MM.1S (cell line): Measurements from ENCODE around the gene STMN3.
A peak's percentile ranks its signal among the peaks of the same experiment; 100 is the strongest.

Experiments
- DNase-seq: peaks from one replicate; pipeline ENCODE4 v3.0.0-alpha.2; 2015
- H2AFZ ChIP-seq: fragments of 300-600 bp; sonication (generic); 2 replicates; pipeline ENCODE4 v1.6.0; 2016; ENCODE audit warnings: antibody characterized with exemption, low read length
- H3F3A ChIP-seq: fragments of 300-600 bp; sonication (generic); 2 replicates; pipeline ENCODE4 v1.6.1; 2016; ENCODE audit warnings: mild to moderate bottlenecking, antibody characterized with exemption, low read length, moderate library complexity, mixed read lengths; ENCODE audit not compliant: insufficient read depth
- H3K27ac ChIP-seq: fragments of 300-600 bp; sonication (generic); 2 replicates; pipeline ENCODE4 v1.5.1; 2016; ENCODE audit warnings: mild to moderate bottlenecking, low read length
- H3K27me3 ChIP-seq: fragments of 300-600 bp; sonication (generic); replicated peaks from 2 replicates; pipeline ENCODE4 v1.6.0; 2016; ENCODE audit warnings: low read length; ENCODE audit not compliant: insufficient read depth
- H3K36me3 ChIP-seq: fragments of 300-600 bp; sonication (generic); replicated peaks from 2 replicates; pipeline ENCODE4 v1.6.1; 2016; ENCODE audit warnings: mild to moderate bottlenecking, low read length, mixed read lengths; ENCODE audit not compliant: insufficient read depth
- H3K4me1 ChIP-seq: fragments of 300-600 bp; sonication (generic); 2 replicates; pipeline ENCODE4 v1.6.1; 2016; ENCODE audit warnings: low read length, mixed read lengths
- H3K4me2 ChIP-seq: fragments of 300-600 bp; sonication (generic); 2 replicates; pipeline ENCODE4 v1.6.0; 2016; ENCODE audit warnings: low read depth, low read length
- H3K4me3 ChIP-seq: fragments of 300-600 bp; sonication (generic); 2 replicates; pipeline ENCODE4 v1.5.1; 2016; ENCODE audit warnings: low read length, mixed read lengths
- H3K79me2 ChIP-seq: fragments of 300-600 bp; sonication (generic); 2 replicates; pipeline ENCODE4 v1.6.1; 2016; ENCODE audit warnings: mixed run types, low read length, mixed read lengths
- H3K9ac ChIP-seq: fragments of 300-600 bp; sonication (generic); 2 replicates; pipeline ENCODE4 v1.6.1; 2016; ENCODE audit warnings: low read length, mixed read lengths
- H3K9me2 ChIP-seq: fragments of 300-600 bp; sonication (generic); replicated peaks from 2 replicates; pipeline ENCODE4 v1.6.1; 2016; ENCODE audit warnings: mild to moderate bottlenecking, low read length, mixed read lengths; ENCODE audit not compliant: insufficient read depth
- H3K9me3 ChIP-seq: fragments of 300-600 bp; sonication (generic); replicated peaks from 2 replicates; pipeline ENCODE4 v1.6.1; 2016; ENCODE audit warnings: mild to moderate bottlenecking, low read length, mixed read lengths; ENCODE audit not compliant: insufficient read depth
- H4K20me1 ChIP-seq: fragments of 300-600 bp; sonication (generic); 2 replicates; pipeline ENCODE4 v1.6.1; 2016; ENCODE audit warnings: mild to moderate bottlenecking, low read length, moderate library complexity, mixed read lengths; ENCODE audit not compliant: insufficient read depth
- EZH2 ChIP-seq: fragments of 300-600 bp; sonication (generic); optimal IDR thresholded peaks from 2 replicates; pipeline ENCODE3; 2017; ENCODE audit warnings: low read depth, mild to moderate bottlenecking, antibody characterized with exemption, low read length, mixed read lengths
- EZH2phosphoT487 ChIP-seq: fragments of 300-600 bp; sonication (generic); IDR thresholded peaks from 2 replicates; pipeline ENCODE4 v1.6.1; 2018; ENCODE audit warnings: antibody characterized with exemption, low read length
- TF ChIP-seq, protein P1 (sequence below): fragments of 300-600 bp; sonication (generic); IDR thresholded peaks from 2 replicates; pipeline ENCODE4 v1.5.1; 2016; ENCODE audit warnings: antibody characterized with exemption, low read length, mixed read lengths

STMN3 gene

DNA sequence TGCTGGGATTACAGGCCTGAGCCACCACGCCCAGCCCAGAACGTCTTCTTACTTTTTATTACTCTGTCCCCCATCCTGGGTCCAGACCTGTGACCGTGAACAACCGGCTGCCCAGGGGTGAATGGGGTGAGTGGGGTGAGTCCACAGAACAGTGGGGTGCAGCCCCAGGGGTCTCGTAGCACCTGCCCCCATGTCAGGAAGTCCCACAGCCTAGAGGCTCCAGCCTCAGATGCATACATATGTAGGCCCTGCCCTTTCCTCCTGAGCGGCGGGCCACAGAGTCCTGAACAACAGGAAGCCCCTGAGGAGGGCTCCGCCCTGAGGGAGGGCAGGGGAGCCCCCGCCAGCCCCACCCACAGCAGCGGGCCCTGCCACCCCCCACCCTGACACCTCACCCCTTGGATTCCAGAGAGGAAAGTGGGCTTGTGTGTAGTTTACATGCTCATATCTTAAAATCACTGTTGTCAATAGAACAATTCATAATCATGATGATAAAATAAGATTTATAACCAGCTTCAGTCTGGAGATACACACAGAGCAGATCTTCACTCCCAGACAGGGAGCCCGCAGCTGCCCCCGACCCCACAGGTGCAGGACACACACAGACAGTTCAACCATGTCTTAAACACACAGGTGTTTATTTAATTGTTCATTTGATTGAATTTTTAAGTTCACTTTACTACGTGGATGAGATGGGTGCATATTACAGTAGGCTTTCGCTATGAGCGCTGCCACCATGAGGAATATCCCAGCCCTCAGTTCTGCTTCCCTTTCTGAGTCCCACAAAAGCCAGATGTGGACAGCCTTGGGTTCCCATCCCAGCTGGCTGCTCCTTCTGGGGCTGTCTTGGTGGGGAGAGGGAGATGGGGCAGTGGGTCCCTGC lies 13.9 kb downstream of the STMN3 start:
- Histone ChIP-seq H3K27me3 (no peaks in the 10 kb centered on the region; the same call in 1 of the 2 replicates), H3K9ac (no peak overlapping the region), H4K20me1 (no peaks in the 10 kb centered on the region), H3K4me1 (peaks cover 5% of the 10 kb centered on the region; the same call in 1 of the 2 replicates), H3K9me3 (no peaks in the 10 kb centered on the region), H3K79me2 (no peaks in the 10 kb centered on the region), H3F3A (peaks cover 10% of the 10 kb centered on the region; the same call in 1 of the 2 replicates), H3K27ac (no peak overlapping the region), H2AFZ (no peak overlapping the region), H3K4me2 (no peak overlapping the region), H3K9me2 (no peaks in the 10 kb centered on the region), H3K36me3 (no peaks in the 10 kb centered on the region), H3K4me3 (no peak overlapping the region)
- TF ChIP-seq EZH2phosphoT487 (no peak), EZH2 (no peak)
- TF ChIP-seq, protein P1, sequence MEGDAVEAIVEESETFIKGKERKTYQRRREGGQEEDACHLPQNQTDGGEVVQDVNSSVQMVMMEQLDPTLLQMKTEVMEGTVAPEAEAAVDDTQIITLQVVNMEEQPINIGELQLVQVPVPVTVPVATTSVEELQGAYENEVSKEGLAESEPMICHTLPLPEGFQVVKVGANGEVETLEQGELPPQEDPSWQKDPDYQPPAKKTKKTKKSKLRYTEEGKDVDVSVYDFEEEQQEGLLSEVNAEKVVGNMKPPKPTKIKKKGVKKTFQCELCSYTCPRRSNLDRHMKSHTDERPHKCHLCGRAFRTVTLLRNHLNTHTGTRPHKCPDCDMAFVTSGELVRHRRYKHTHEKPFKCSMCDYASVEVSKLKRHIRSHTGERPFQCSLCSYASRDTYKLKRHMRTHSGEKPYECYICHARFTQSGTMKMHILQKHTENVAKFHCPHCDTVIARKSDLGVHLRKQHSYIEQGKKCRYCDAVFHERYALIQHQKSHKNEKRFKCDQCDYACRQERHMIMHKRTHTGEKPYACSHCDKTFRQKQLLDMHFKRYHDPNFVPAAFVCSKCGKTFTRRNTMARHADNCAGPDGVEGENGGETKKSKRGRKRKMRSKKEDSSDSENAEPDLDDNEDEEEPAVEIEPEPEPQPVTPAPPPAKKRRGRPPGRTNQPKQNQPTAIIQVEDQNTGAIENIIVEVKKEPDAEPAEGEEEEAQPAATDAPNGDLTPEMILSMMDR = no peak
- DNase-seq = no peak

DNA sequence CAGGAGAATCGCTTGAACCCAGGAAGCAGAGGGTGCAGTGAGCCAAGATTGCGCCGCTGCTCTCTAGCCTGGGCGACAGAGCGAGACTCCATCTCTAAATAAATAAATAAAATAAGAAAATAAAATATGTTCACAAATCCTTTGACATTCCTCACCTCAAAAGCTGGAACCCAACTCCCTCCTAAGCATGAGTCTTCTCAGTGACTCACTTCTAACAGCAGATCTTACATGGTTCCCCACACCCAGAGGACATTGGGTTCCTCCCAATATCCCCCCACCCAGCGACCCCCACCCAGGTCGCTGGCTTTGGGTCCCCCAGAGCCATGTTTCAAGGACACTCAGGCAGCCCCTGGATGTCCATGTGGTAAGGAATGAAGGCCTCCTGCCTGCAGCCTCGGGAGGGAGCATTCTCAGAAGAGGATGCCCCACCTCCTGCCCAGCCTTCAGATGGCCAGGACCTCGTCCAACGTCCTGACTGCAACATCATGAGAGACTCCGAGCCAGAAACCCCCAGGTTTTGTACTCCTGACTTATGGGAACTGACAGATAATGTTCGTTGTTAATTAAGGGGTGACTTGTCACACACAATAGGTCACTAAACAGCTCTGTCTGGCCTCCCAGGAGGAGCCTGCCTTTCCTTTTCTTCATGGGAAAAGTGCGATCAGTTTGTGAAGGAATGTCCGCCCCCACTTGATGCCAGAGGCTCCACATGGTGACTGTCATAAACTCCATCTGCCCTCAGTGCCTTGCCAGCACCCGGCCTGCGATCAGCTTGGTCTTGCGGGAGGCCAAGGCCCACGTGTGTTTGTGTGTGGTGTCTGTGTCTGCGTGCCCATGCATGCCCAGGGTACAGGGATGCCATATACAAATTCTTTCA lies 16.2 kb downstream of the STMN3 start:
- H3F3A ChIP-seq = peaks cover 4% of the 10 kb centered on the region; the same call in 1 of the 2 replicates
- no peak overlapping the region for H2AFZ ChIP-seq
- no peak overlapping the region for H3K4me3 ChIP-seq
- no peaks in the 10 kb centered on the region for H3K9me2 ChIP-seq
- H3K4me2 ChIP-seq = no peak overlapping the region
- no peaks in the 10 kb centered on the region for H4K20me1 ChIP-seq
- no peak for TF ChIP-seq EZH2phosphoT487
- TF ChIP-seq, protein P1 = no peak
- no peak for TF ChIP-seq EZH2
- no peak for DNase-seq
- no peaks in the 10 kb centered on the region for H3K36me3 ChIP-seq
- H3K79me2 ChIP-seq = no peaks in the 10 kb centered on the region
- H3K9ac ChIP-seq = no peak overlapping the region
- no peak overlapping the region for H3K27ac ChIP-seq
- H3K9me3 ChIP-seq = no peaks in the 10 kb centered on the region
- H3K4me1 ChIP-seq = no peaks in the 10 kb centered on the region
- no peaks in the 10 kb centered on the region for H3K27me3 ChIP-seq

DNA sequence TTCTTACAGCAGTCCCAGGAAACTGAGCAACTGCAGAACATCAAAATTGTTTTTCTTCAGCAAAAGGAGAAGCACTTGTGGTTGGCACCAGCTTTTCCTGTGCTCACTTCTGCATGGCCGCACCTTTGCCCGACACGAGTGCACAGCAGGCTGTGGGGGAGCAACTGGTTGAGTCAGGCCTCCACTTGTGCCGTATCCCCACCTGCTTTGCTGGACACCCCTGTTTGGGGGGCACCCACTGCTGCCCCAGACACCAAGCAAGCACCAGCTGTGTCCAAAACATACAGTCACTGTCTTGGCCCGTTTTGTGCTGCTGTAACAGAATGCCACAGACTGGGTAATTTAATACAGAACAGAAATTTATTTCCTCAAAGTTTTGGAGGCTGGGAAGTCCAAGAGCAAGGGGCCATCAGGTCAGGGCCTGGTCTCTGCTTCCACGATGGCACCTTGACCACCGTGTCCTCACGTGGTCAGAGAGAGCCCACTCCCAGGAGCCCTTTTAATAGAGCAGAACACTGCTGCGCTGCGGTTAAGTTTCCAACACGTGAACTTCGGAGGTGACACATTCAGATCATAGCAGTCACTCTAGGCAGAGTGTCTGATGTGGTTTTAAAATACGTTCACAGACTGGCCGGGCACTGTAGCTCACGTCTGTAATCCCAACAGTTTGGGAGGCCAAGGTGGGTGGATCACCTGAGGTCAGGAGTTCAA lies 17.6 kb downstream of the STMN3 start:
- TF ChIP-seq EZH2phosphoT487 = no peak
- TF ChIP-seq, protein P1 = no peak
- no peak for TF ChIP-seq EZH2
- Histone ChIP-seq H3K4me3 (no peak overlapping the region), H3K27me3 (no peaks in the 10 kb centered on the region), H3K79me2 (no peaks in the 10 kb centered on the region), H3F3A (no peaks in the 10 kb centered on the region), H3K36me3 (no peaks in the 10 kb centered on the region), H4K20me1 (no peaks in the 10 kb centered on the region), H3K9ac (no peak overlapping the region), H3K4me1 (no peaks in the 10 kb centered on the region), H3K9me3 (no peaks in the 10 kb centered on the region), H3K9me2 (no peaks in the 10 kb centered on the region), H3K27ac (no peak overlapping the region), H3K4me2 (no peak overlapping the region), H2AFZ (0 out of 2 replicates have a peak overlapping the region, but pooled peaks have one; percentile 19)
- no peak for DNase-seq
